Stimulated activated CD4-positive, alpha-beta T cell treated with anti-CD3 and anti-CD28 coated beads, Interleukin-1b, Interleukin-23, amount 100 ng/mL, for 1 hour (primary cell): Measurements from ENCODE around the gene GPR37L1.
"Not testable (repeated sequence)": the region's sequence is repeated elsewhere in the genome, so short reads cannot be mapped to it uniquely, and the experiment has no call there.

ENCODE experiments used
- DNase-seq, 2 donors: peaks; one replicate each; pipeline ENCODE4 v3.0.0-alpha.2; 2020; ENCODE audit warnings: low read depth in 2 of 2

The GPR37L1 gene

GRCh38 chr1:202107801-202108731 is 14.7 kb upstream of the GPR37L1 start:
- DNase-seq = no peak

- DNase-seq = no peak
Measured at GRCh38 chr1:202110977-202111376, 11.7 kb upstream of the GPR37L1 start.

- not testable (repeated sequence) for DNase-seq
Measured at GRCh38 chr1:202111589-202111988, 11.1 kb upstream of the GPR37L1 start.

GRCh38 chr1:202112859-202113689 is 9.6 kb upstream of the GPR37L1 start:
- DNase-seq = no peak

- DNase-seq = no peak
Measured at GRCh38 chr1:202113690-202114300, 8.9 kb upstream of the GPR37L1 start.

DNA sequence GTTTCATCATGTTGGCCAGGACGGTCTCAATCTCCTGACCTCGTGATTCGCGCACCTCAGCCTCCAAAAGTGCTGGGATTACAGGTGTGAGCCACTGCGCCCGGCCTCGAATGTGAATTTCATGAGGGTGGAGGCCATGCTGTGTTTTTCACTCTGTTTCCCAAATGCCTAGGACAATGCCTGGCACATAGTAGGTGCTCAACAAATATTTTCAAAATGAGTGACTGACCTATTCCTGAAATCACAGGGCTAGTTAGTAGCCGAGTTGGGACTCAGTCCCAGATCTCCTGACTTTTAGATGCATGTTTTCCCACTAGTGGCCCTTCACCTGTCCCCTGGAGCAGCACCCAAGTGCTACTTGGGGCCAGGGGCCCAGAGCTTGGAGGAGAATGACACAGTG is 6.4 kb upstream of the GPR37L1 start:
- no peak for DNase-seq

- no peak for DNase-seq
Measured at GRCh38 chr1:202117898-202118371, 4.8 kb upstream of the GPR37L1 start.

DNA sequence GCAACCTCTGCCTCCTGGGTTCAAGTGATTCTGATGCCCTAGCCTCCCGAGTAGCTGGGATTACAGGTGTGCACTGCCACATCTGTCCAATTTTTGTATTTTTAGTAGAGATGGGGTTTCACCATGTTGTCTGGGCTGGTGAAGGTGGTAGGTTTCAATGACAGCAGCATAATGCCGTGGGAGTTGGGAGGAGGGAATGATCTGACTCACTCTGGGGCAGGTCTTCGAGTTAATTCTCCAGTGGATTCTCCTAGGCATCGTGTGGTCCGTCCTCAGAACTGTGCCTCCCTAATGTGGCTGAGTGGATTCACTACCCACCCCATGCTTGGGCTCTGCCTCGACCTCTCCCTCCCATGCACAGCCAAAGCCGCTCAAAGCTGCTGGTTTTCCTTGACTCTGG is 1.7 kb upstream of the GPR37L1 start:
- no peak for DNase-seq

GRCh38 chr1:202123336-202123813 is 658 bp downstream of the GPR37L1 start:
- DNase-seq = no peak

GRCh38 chr1:202124142-202124541 is 1.4 kb downstream of the GPR37L1 start:
- no peak for DNase-seq

DNA sequence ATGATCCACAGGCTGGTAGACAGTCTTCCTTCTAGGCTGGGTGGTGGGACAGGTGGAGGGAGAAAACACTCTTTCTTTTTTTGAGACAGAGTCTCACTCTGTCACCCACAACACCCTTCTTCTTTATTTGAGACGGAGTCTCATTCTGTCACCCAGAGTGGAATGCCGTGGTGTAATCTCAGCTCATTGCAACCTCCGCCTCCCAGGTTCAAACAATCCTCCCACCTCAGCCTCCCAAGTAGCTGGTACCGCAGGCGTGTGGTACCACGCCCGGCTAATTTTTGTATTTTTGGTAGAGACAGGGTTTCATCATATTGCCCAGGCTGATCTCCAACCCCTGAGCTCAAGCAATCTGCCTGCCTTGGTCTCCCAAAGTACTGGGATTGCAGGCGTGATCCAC is 2.9 kb downstream of the GPR37L1 start:
- DNase-seq = no peak

- DNase-seq = no peak
Measured at GRCh38 chr1:202126426-202126825, 3.7 kb downstream of the GPR37L1 start.

- no peak for DNase-seq
Measured at GRCh38 chr1:202127061-202127460, 4.3 kb downstream of the GPR37L1 start.

DNA sequence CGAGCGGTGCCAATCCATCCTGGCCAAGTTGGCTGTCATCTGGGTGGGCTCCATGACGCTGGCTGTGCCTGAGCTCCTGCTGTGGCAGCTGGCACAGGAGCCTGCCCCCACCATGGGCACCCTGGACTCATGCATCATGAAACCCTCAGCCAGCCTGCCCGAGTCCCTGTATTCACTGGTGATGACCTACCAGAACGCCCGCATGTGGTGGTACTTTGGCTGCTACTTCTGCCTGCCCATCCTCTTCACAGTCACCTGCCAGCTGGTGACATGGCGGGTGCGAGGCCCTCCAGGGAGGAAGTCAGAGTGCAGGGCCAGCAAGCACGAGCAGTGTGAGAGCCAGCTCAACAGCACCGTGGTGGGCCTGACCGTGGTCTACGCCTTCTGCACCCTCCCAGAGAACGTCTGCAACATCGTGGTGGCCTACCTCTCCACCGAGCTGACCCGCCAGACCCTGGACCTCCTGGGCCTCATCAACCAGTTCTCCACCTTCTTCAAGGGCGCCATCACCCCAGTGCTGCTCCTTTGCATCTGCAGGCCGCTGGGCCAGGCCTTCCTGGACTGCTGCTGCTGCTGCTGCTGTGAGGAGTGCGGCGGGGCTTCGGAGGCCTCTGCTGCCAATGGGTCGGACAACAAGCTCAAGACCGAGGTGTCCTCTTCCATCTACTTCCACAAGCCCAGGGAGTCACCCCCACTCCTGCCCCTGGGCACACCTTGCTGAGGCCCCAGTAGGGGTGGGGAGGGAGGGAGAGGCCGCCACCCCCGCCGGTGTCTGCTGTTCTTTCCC is 5.3 kb downstream of the GPR37L1 start:
- no peak for DNase-seq

GRCh38 chr1:202129453-202130296 is 7.0 kb downstream of the GPR37L1 start:
- no peak for DNase-seq

DNA sequence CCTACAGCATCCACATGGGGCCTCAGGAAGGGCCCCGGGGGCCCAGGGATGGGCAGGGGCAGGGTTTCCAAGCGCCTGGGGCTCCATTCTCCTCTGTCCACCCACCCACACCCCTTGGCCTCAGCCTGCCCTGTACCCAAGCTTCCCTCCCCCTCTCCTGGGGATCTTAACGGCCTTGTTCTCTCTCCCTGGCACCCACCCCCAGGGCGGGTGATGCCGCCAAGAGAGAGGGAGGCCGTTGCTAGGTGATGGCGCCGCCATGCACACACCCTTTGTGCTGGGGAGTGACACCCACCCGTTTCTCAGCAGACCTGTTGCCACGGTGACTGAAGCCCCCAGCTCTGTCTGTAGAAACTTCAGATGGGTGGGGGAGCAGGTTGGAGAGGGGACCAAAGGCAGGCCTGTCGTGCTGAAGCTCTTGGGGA is 7.6 kb downstream of the GPR37L1 start:
- no peak for DNase-seq

GRCh38 chr1:202130816-202131522 is 8.3 kb downstream of the GPR37L1 start:
- no peak for DNase-seq

DNA sequence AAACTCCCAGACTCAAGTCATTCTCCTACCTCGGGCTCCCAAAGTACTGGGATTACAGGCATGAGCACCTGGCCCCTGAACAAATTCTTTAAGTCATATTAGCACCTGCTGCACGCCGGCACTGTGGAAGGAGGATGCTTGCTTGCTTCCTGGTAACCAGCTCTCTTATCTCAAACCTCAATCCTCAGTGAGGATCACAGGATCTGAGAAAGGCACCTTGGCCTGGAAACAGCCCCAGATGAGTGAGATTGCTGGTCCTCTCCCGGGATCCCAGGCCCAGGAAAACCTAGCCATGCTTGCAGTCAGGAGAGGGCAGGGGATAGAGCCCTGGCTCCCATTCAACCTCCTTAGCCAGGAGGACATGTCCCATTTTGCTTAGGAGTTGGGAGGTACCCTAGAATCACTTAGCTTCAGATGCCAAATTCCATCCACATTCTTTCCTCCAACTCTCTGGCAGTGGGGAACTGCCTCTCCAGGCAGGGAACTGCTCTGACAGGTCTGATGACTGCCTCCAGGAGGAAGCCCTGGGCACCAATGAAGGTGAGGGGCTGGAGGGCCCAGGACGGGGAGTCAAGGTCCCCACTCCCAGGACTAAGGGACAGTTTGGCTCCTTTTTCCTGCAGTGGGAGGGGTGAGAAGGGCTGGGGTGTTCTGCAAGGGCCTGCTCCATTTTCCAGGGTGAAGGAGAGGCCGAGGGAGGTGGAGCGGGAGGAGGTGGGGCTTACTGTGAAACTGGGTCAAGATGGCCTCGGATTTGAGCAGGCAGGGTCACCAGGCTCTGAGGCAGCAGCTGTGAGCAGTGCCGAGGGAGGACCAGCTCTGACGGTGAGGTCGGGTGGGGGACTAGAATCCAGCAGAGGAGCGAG is 9.5 kb downstream of the GPR37L1 start:
- no peak for DNase-seq

- DNase-seq = no peak
Measured at GRCh38 chr1:202133001-202133400, 10.3 kb downstream of the GPR37L1 start.
